Activated naive CD4-positive, alpha-beta T cell treated with anti-CD3 and anti-CD28 coated beads, Interleukin-2, amount 10 ng/mL, durations not matched to agents 5 hours and 36 hours (primary cell): ENCODE results near the gene LINGO3. TPM values are rescaled to one million over a fixed set of nuclear protein-coding genes. Genes with fewer than 3 reads are reported as not detected.

Experiments used
- total RNA-seq, 2 experiments: library from RNA; stranded (reverse); gene quantifications; one replicate each; pipeline ENCODE4 v1.2.3, GENCODE V29; 2021

LINGO3 gene, protein sequence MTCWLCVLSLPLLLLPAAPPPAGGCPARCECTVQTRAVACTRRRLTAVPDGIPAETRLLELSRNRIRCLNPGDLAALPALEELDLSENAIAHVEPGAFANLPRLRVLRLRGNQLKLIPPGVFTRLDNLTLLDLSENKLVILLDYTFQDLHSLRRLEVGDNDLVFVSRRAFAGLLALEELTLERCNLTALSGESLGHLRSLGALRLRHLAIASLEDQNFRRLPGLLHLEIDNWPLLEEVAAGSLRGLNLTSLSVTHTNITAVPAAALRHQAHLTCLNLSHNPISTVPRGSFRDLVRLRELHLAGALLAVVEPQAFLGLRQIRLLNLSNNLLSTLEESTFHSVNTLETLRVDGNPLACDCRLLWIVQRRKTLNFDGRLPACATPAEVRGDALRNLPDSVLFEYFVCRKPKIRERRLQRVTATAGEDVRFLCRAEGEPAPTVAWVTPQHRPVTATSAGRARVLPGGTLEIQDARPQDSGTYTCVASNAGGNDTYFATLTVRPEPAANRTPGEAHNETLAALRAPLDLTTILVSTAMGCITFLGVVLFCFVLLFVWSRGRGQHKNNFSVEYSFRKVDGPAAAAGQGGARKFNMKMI
- total RNA-seq, result 1 to 10 TPM in 1 of 2 experiments, under 1 TPM in 1; 0.72 to 1.1 TPM

DNA sequence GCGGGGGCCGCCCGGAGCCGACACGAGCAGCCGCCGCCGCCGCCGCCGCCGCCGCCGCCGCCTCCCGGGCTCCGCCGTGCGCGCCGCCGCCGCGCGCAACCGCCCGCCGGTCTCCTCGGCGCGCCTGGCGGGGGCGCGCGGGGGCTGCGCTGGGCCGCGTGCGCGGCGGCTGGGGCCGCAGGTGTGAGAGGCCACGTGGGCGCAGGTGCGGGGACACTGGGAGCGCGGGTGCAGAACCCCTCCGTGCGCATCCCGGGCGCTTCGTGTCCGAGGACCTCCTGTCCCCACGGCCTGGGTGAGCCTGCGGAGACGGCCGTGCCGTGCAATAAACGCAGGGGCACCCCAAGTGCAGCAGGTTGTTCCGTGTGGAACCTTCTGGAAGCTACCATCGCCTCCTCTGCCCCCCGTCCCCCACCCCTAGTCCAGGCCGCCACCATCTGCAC, at the start of gene LINGO3:
Gene LINGO3 (minus strand): TSS at position 41 of the 443 bp plus-strand sequence. CDS start 16,378 bp downstream, outside the sequence.

DNA sequence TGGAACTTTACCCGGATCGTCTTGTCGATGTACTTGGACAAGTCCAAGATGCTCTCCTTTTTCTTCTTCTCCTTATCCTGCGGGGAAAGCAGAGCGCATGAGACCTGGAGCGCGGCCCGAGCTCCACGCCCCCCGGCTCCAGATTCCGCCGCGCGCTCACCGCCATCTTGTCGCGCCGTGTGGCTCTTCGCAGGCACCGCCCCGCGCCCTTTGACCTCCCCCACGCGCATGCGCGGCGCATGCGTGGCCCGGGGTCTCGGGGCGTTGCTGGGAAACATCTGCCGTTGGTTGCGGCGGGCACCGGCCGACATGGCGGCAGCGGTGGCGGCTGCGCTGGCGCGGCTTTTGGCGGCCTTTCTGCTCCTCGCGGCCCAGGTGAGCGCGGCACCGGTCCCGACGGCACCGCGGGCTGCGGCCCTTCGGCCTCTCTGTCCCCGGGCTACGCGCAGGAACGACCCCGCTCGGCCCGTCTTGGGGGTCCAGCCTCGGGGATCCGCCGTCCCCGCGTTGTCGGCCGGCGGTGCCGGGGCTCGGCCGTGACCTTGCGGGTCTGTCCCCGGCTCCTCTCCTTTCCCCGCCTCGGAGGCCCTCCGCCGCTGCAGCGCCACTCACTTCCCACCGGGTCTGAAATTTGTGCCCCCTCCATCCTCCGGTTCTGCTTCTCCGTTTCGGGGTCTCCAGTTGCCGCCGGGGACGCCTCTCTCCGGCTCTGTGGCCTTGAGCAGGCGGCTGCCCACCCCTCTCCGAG, 20.6 kb upstream of the LINGO3 start, which contains the start of the genes LSM7 and SPPL2B:
Gene LSM7 (minus strand): TSS at position 186 of the 748 bp plus-strand sequence. CDS start 20 bp downstream, at position 166.
Gene SPPL2B (plus strand): TSS at position 284 of the 748 bp plus-strand sequence. CDS start 26 bp downstream, at position 310.

DNA sequence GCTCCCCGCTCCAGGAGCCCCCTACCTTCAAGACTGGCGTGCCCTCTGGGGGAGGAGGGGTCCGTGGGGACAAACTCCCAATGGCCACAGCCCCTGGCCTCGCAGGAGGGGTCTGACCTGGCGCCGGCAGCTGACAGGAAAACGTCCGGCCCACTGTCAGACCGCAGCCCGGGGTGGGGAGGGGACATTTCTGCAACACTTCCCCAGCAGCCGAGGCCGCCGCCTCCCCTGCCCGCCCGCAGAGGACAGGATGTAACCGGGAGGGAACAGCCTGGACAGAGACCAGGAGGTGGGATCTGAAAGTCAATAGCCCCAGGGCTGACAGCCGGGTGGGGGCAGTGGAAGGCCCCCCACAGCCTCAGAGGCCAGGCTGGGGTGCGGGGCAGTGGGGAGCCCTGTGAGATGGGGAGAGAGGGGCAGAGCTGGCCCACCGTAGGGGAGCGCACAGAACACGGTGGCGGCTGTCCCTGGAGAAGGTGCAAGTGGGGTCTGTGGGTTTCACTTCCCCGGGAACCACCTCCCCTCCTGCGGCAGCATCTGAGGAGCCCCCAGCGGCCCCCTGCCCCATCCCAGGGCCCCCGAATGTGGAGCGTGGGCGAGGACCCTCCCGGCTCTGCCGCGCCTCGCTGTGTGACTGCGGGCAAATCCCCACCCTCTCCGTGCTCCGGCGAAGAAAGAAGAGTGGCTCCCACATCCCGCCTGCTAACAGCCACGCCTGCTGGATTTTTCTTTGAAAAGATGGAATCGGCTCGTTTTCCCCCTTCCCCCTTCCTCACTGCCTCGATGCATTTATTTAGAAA, 25.7 kb downstream of the LINGO3 start, which contains the start of gene PEAK3:
Gene PEAK3 (minus strand): TSS at position 114 of the 800 bp plus-strand sequence. CDS start 1,244 bp downstream, outside the sequence.

Other genes with a start within 250 kb of the LINGO3 start
- 100 to 1,000 TPM; 236 to 238 TPM for gene MOB3A, start 211.8 kb downstream of the LINGO3 start, total RNA-seq
- 10 to 100 TPM; 17.6 to 20.1 TPM for gene IZUMO4, start 211.2 kb downstream of the LINGO3 start, total RNA-seq
- 10 to 100 TPM; 83.4 to 88.5 TPM for gene AP3D1, start 156.6 kb downstream of the LINGO3 start, total RNA-seq
- gene DOT1L, start 144.2 kb downstream of the LINGO3 start, total RNA-seq, result 10 to 100 TPM; 55.0 to 55.2 TPM
- 10 to 100 TPM; 57.5 to 58.8 TPM for gene PLEKHJ1, start 71.8 kb downstream of the LINGO3 start, total RNA-seq
- 100 to 1,000 TPM; 128 to 129 TPM for gene SF3A2, start 71.3 kb downstream of the LINGO3 start, total RNA-seq
- 1 to 10 TPM; 7.4 to 8.0 TPM for gene AMH, start 58.8 kb downstream of the LINGO3 start, total RNA-seq
- under 1 TPM in 1 of 2 experiments, not detected in 1; 0.76 TPM for gene JSRP1, start 51.7 kb downstream of the LINGO3 start, total RNA-seq
- gene PEAK3, start 26.0 kb downstream of the LINGO3 start, total RNA-seq, result under 1 TPM; 0.36 to 0.43 TPM
- gene LSM7, start 20.4 kb upstream of the LINGO3 start, total RNA-seq, result 100 to 1,000 TPM; 119 to 131 TPM
- 10 to 100 TPM; 89.6 to 94.4 TPM for gene SPPL2B, start 20.5 kb upstream of the LINGO3 start, total RNA-seq
- not detected for gene TMPRSS9, start 52.1 kb upstream of the LINGO3 start, total RNA-seq
- 10 to 100 TPM; 58.9 to 63.9 TPM for gene TIMM13, start 119.4 kb upstream of the LINGO3 start, total RNA-seq
- gene LMNB2, start 148.8 kb upstream of the LINGO3 start, total RNA-seq, result 10 to 100 TPM; 75.2 to 76.2 TPM
- gene GADD45B, start 168.0 kb upstream of the LINGO3 start, total RNA-seq, result 10 to 100 TPM; 40.6 to 42.7 TPM